ENCODE measurements around the gene FOXQ1.

Gene FOXQ1, protein sequence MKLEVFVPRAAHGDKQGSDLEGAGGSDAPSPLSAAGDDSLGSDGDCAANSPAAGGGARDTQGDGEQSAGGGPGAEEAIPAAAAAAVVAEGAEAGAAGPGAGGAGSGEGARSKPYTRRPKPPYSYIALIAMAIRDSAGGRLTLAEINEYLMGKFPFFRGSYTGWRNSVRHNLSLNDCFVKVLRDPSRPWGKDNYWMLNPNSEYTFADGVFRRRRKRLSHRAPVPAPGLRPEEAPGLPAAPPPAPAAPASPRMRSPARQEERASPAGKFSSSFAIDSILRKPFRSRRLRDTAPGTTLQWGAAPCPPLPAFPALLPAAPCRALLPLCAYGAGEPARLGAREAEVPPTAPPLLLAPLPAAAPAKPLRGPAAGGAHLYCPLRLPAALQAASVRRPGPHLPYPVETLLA

GRCh38 chr6:1311400-1312202 is at the start of gene FOXQ1:
Gene FOXQ1, plus strand, starts transcription at chr6:1312098. Its CDS starts 607 bp downstream, at chr6:1312705.
- DNase-seq (ENCODE audit: low read depth) = no peak

DNA sequence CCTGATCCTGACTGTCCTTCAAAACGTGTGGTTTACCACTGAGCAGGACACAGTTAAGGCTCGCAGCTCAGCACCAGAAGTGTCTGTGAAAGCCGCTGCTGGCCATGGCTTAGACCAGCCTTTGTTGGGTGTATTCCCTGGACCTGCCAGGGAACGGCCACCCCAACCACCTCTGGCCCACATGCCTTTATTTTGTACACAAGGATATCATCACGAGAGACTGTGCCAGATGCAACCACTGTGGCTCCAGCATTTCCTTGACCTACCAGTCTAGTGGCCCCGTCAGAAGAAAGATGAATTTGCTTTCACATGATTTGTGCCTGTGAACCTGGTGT is 49.2 kb upstream of the FOXQ1 start:
- no peak for DNase-seq (ENCODE audit: low read depth)

DNA sequence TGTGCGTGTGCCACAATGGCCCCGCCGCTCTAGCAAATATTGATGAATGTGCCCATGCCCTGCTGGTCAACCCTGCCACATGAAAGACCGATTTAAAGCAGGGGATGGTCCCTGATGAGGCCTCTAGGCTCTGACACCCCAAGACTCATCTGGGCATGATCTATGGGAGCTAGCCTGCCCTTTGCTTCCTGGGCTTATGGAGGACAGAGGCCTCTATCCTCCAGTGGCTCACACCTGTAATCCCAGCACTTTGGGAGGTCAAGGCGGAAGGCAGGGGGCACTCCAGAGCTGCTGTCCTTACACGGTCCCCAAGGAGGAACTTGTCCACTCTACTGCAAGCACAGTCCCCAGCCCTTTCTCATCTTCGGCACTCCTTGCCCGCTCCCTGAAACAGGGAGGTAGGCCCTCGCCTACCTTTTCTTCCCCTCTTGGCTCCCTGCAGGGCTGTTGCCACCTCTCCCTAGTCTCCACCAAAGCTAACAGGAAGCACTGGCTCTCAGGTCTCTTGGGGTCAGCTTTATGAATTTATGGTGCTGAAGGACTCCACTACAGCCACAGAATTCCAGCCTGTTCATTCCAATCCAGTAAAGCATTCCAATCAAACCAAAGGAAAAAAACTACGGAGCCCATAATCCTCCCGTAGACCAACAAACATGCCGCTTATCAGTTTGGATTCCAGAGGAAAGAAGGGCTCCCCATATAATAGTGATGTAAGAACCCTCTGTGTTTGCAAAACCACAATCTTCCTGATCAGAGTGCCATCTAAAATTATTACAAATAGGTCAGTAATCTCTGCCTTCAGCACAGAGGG is 48.7 kb upstream of the FOXQ1 start:
- DNase-seq (ENCODE audit: low read depth) = no peak

- DNase-seq (ENCODE audit: low read depth) = no peak
Measured at GRCh38 chr6:1263850-1264377, 48.0 kb upstream of the FOXQ1 start.

DNA sequence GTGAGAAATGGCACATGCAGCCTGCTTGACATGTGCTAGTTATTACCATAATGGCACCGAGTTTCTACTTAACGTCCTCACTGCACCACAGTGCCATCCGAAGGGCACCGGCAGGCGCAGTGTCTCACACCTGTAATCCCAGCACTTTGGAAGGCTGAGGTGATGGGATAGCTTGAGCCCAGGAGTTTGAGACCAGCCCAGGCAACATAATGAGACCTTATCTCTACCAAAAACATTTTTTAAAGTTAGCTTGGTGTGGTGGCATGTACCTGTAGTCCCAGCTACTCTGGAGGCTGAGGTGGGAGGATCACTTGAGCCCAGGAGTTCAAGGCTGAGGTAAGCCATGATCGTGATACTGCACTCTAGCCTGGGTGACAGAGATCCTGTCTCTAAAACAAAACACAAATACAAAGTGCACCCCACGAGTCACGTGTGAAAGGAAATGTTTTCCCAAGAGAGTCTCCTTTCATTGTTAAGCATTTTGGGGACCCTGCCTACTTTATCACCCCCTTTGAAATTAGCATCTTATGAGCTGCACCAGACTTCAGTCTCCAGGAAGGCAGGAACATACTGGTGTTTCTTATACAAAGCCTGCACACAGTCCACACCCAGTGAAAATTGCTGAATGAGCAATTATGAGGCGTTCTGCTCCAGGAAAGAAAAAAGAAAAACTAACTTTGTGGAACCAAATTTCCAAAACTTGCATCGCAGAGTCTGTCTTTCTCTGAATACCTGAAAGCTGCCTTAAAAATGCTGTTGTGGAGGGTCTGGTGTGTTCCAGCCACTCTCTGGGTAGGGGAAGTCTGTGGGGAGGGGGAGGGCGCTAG is 47.1 kb upstream of the FOXQ1 start:
- DNase-seq (ENCODE audit: low read depth) = no peak

- DNase-seq (ENCODE audit: low read depth) = no peak
Measured at GRCh38 chr6:1266686-1267056, 45.2 kb upstream of the FOXQ1 start.

GRCh38 chr6:1267057-1267732 is 44.7 kb upstream of the FOXQ1 start:
- no peak for DNase-seq (ENCODE audit: low read depth)

- no peak for DNase-seq (ENCODE audit: low read depth)
Measured at GRCh38 chr6:1267790-1268762, 43.8 kb upstream of the FOXQ1 start.

DNA sequence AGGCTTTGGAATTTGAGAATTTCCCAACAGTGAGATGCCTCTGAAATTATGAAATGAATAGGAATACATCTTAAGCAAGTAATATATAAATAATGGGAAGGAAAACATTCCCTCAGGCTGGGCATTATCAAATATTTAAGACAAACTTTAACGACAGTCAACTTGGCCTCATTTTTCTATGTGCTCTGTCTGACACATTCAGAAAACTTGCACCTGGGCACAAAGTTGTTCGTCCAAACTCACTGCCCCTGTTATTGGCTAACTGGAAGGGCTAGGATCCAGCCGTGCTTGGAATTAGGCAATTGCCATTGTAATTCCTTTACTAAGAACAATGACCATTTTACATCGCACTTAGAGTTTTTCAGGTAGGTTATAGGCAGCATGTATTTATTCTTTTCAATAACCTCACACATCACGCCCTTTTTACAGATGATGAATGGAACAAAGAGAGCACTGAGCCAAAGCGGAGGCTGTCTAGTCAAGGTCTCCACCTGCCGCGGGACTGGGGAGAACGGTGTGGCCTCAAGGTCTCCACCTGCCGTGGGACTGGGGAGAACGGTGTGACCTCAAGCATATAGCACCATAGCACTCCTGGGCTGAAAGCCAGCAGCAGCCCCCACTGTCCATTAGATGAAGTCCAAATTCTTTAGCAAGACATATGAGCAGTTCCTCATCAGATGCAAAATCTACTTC is 40.7 kb upstream of the FOXQ1 start:
- no peak for DNase-seq (ENCODE audit: low read depth)

DNA sequence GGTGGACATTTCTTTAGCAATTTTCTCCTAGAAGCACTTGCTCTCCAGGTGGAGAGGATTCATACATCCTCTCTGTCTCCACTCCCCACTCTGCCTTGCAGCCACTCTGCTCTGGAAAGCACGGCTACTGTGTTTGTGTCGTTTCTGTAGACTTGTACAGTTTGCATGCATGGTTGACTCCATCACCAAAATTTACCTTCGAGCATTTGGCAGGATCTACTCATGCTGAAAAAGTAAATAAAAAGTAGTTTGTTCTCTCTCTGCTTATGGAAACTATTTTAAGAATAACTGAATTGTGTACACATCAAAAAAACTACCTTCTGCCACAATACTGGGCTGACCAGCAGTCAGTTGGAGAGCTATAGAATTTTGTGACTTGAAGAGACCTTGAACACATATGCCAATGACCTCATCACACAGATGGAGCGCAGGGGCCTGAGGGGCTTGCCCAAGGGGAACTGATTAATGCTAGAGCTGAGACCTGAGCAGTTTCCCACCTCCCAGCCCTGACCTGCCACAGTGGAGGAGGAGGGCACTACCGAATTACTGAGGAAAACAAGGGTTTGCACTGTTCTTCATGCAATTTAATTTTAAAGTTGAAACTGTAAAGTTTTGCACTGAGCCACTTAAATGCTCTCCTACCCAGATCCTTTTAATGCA is 33.7 kb upstream of the FOXQ1 start:
- no peak for DNase-seq (ENCODE audit: low read depth)

DNA sequence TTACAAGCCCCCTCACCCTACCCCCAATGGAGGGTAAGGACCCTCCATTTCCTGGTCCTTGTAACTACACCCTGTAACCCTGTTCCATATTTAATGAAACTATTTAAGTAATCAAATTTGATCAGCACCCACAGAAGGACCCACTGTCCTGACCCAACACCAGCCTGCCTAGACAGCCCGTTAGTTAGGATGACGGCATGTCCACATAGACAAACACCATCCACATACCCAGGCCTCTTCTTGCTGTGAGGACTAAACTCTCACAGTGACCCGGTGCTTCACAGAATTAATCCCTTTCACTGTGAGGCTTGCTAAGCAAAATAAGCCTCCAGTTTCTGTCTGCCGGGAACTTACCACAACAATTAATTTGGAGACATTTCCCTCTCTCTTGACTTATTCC is 32.8 kb upstream of the FOXQ1 start:
- no peak for DNase-seq (ENCODE audit: low read depth)

GRCh38 chr6:1280666-1281300 is 31.1 kb upstream of the FOXQ1 start:
- DNase-seq (ENCODE audit: low read depth) = no peak

DNA sequence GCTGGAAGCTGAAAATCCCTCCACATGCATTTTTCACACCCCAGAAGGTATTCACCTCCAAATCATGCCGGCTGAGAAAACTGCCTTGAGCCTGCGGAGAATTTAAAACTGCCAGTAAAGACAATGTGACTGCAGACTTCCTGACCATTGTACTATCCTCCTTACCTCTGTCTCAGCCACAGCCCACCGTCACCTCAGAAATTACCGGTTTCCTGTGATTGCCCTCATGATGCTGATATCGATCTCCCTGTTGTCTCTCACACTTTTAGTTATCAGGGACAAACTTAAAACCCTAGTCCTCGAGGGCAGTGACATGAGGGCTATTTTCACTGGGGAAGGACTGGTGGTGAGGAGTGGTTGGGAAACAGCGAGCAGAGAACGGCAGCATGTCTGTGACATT is 30.2 kb upstream of the FOXQ1 start:
- DNase-seq (ENCODE audit: low read depth) = no peak

GRCh38 chr6:1283501-1283900 is 28.4 kb upstream of the FOXQ1 start:
- no peak for DNase-seq (ENCODE audit: low read depth)

- DNase-seq (ENCODE audit: low read depth) = no peak
Measured at GRCh38 chr6:1285556-1285955, 26.3 kb upstream of the FOXQ1 start.

- no peak for DNase-seq (ENCODE audit: low read depth)
Measured at GRCh38 chr6:1285956-1286355, 25.9 kb upstream of the FOXQ1 start.

- no peak for DNase-seq (ENCODE audit: low read depth)
Measured at GRCh38 chr6:1287103-1287591, 24.8 kb upstream of the FOXQ1 start.

GRCh38 chr6:1290086-1290485 is 21.8 kb upstream of the FOXQ1 start:
- no peak for DNase-seq (ENCODE audit: low read depth)

All from stimulated activated CD8-positive, alpha-beta memory T cell treated with anti-CD3 and anti-CD28 coated beads, Interleukin-15, amount 100 ng/mL, for 1 hour (primary cell).